Endothelial cell of umbilical vein (primary cell): ENCODE measurements around the gene CLASP2. TPM values are rescaled to one million over a fixed set of nuclear protein-coding genes. Genes with fewer than 3 reads are reported as not detected.

Source experiments
- BruUV-seq: library from RNA; stranded (reverse); fragments of 400-500 nt; replicated peaks from 2 replicates; lab custom pipeline; 2021; lab: Mats Ljungman, UMichigan
- CTCF ChIA-PET: fragments of 300-600, 350-600 bp; sonication (Branson Sonifier 250); formaldehyde crosslinking; loops from one replicate; lab custom pipeline; 2021; ENCODE audit warnings: antibody characterized with exemption, inconsistent platforms; lab: Charles Lee
- POLR2A ChIA-PET: fragments of 300-600, 350-600 bp; sonication (Branson Sonifier 250); formaldehyde crosslinking; loops from one replicate; lab custom pipeline; 2021; ENCODE audit warnings: antibody characterized with exemption, inconsistent platforms; lab: Charles Lee
- DNase-seq: peaks from one replicate; pipeline ENCODE4 v3.0.0-alpha.2; 2011; ENCODE audit warnings: low read depth, low spot score
- FAIRE-seq: peaks from 2 replicates; lab custom pipeline; 2011; peaks lifted over from hg19 to GRCh38; lab: Jason Lieb, UNC
- H2AFZ ChIP-seq: 2 replicates; pipeline ENCODE4 v1.6.0; 2012; ENCODE audit warnings: low read depth, low read length, control low read depth, inconsistent platforms
- H3K27ac ChIP-seq: 2 replicates; pipeline ENCODE4 v1.5.1; 2011; ENCODE audit warnings: low read depth, mild to moderate bottlenecking, control low read depth, low read length, moderate library complexity; ENCODE audit not compliant: insufficient read depth
- H3K27me3 ChIP-seq, 2 experiments: 2 replicates each; pipeline versions ENCODE4 v1.6.0 to v1.6.1; 2011; ENCODE audit warnings: low read length in 2 of 2, mixed read lengths in 1 of 2; ENCODE audit not compliant: control insufficient read depth in 2 of 2, insufficient read depth in 2 of 2
- H3K36me3 ChIP-seq, 2 experiments: 2 replicates in 1 of 2; 3 replicates in 1 of 2; pipeline ENCODE4 v1.5.1; 2011; ENCODE audit warnings: low read length in 2 of 2, mild to moderate bottlenecking in 1 of 2, moderate library complexity in 1 of 2; ENCODE audit not compliant: control insufficient read depth in 2 of 2, insufficient read depth in 2 of 2; ENCODE audit errors: extremely low read depth in 1 of 2
- H3K4me1 ChIP-seq: 3 replicates; pipeline ENCODE4 v1.5.1; 2011; ENCODE audit warnings: mild to moderate bottlenecking, low read length; ENCODE audit not compliant: control insufficient read depth, insufficient read depth; ENCODE audit errors: extremely low read depth
- H3K4me2 ChIP-seq: 2 replicates; pipeline ENCODE4 v1.6.1; 2011; ENCODE audit warnings: low read length, control low read depth, mixed read lengths; ENCODE audit not compliant: insufficient read depth
- H3K4me3 ChIP-seq, 3 experiments: fragments of 200-600 bp in 1 of 3; sonication (generic), shearing (Covaris generic) in 1 of 3; replicated peaks in 1 of 3; 2 replicates each; pipeline ENCODE4 v1.5.1; 2011 to 2016; ENCODE audit warnings: control low read depth in 3 of 3, low read length in 3 of 3, mild to moderate bottlenecking in 2 of 3, inconsistent platforms in 1 of 3, low read depth in 1 of 3, moderate library complexity in 1 of 3; ENCODE audit not compliant: insufficient read depth in 1 of 3
- H3K79me2 ChIP-seq: 2 replicates; pipeline ENCODE4 v1.6.0; 2012; ENCODE audit warnings: low read length, inconsistent platforms; ENCODE audit not compliant: control insufficient read depth, insufficient read depth
- H3K9ac ChIP-seq: replicated peaks from 2 replicates; pipeline ENCODE3; 2011; ENCODE audit warnings: low read length, control low read depth; ENCODE audit not compliant: insufficient read depth; ENCODE audit errors: extremely low read depth
- H3K9me1 ChIP-seq: replicated peaks from 3 replicates; pipeline ENCODE4 v1.6.0; 2011; ENCODE audit warnings: mild to moderate bottlenecking, low read length; ENCODE audit not compliant: control insufficient read depth, insufficient read depth; ENCODE audit errors: extremely low read depth
- H3K9me3 ChIP-seq: replicated peaks from 2 replicates; pipeline ENCODE4 v1.5.1; 2012; ENCODE audit warnings: low read length, inconsistent platforms; ENCODE audit not compliant: control insufficient read depth, insufficient read depth
- H4K20me1 ChIP-seq: replicated peaks from 2 replicates; pipeline ENCODE3; 2011; ENCODE audit warnings: mild to moderate bottlenecking, low read length; ENCODE audit not compliant: control insufficient read depth, insufficient read depth; ENCODE audit errors: extremely low read depth
- JUN ChIP-seq: IDR thresholded peaks from 2 replicates; pipeline ENCODE4 v1.6.1; 2011; ENCODE audit warnings: borderline replicate concordance, low read depth; ENCODE audit not compliant: insufficient read length, insufficient read depth
- MYC ChIP-seq: IDR thresholded peaks from one replicate; pipeline ENCODE4 v1.6.1; 2011; ENCODE audit warnings: mild to moderate bottlenecking, low read depth, low read length
- dilution Hi-C: fragments of 300-500 bp; cut with MboI; formaldehyde crosslinking; loops from one replicate; pipeline ENCODE4 v1.15.0; 2019; ENCODE audit warnings: low sequenced_read_pairs; ENCODE audit not compliant: extremely low pct_ligation_motif_present
- intact Hi-C: fragments of 100-400 bp; cut with micrococcal nuclease; formaldehyde crosslinking; loops from one replicate; pipeline ENCODE4 v1.10.0; 2022
- polyA plus RNA-seq, 4 experiments: library from polyadenylated mRNA; depleted of rRNA in 3 of 4; stranded (reverse) in 3 of 4; unstranded in 1 of 4; fragments of >200 nt; gene quantifications; 2 replicates each; pipeline versions ENCODE4 v1.2.1 to v1.2.3, GENCODE V29; 2011 to 2012; ENCODE audit warnings: missing spikeins in 1 of 4
- total RNA-seq: library from RNA; stranded (reverse); gene quantifications from 2 replicates; pipeline ENCODE4 v1.2.3, GENCODE V29; 2021

The CLASP2 gene
- total and polyA plus RNA-seq, 2 donors (not counting 3 experiments of a cell fraction or from before 2014, with no cell fraction given): 15.0 to 55.0 TPM

- intact Hi-C loops (no loop called here), dilution Hi-C loops (no loop called here)
- peak; percentile 27 for TF ChIP-seq JUN
- TF ChIP-seq MYC: no peak
- no peaks in the 10 kb centered on the region for H3K27me3 ChIP-seq
- H3K4me3 ChIP-seq: no peak overlapping the region
- H3K36me3 ChIP-seq: no peaks in the 10 kb centered on the region
- no peaks in the 10 kb centered on the region for H4K20me1 ChIP-seq
- H2AFZ ChIP-seq: no peak overlapping the region
- peak overlapping the region; percentile 17 for H3K4me2 ChIP-seq
- peaks cover 11% of the 10 kb centered on the region for H3K4me1 ChIP-seq
- POLR2A ChIA-PET: no interaction called here
- no peaks in the 10 kb centered on the region for H3K9me1 ChIP-seq
- FAIRE-seq (peak; percentile 50), DNase-seq (peak; percentile 73)
- no peak overlapping the region for H3K27ac ChIP-seq
- H3K9me3 ChIP-seq: no peaks in the 10 kb centered on the region
- H3K9ac ChIP-seq: no peak overlapping the region
- H3K79me2 ChIP-seq: no peaks in the 10 kb centered on the region
- BruUV-seq: no TSS peak
- CTCF ChIA-PET: interaction anchor here (0.7 to 1.5 kb wide), 3 partner anchors 53 to 86 kb away, joined by 3 to 6 read pairs (median 3); no protein-coding TSS in a partner anchor
These were observed 4.7 kb upstream of the CLASP2 start for GRCh38 chr3:33722626-33723370.

GRCh38 chr3:33722191-33722590, 4.1 kb upstream of the CLASP2 start:
- no peak for TF ChIP-seq MYC
- no peaks in the 10 kb centered on the region for H3K9me3 ChIP-seq
- FAIRE-seq (no peak), DNase-seq (no peak)
- H3K27me3 ChIP-seq: no peaks in the 10 kb centered on the region
- no peak overlapping the region for H3K9ac ChIP-seq
- H4K20me1 ChIP-seq: no peaks in the 10 kb centered on the region
- H3K4me1 ChIP-seq: peaks cover 11% of the 10 kb centered on the region
- BruUV-seq: no TSS peak
- dilution Hi-C loops: no loop called here
- intact Hi-C loops: no loop called here
- peak overlapping the region; percentile 17 for H3K4me2 ChIP-seq
- peaks cover under 1% of the 10 kb centered on the region for H3K79me2 ChIP-seq
- H3K36me3 ChIP-seq: no peaks in the 10 kb centered on the region
- no peak overlapping the region for H2AFZ ChIP-seq
- no peak overlapping the region for H3K27ac ChIP-seq
- ChIA-PET CTCF (interaction anchor here (0.7 to 1.5 kb wide), 3 partner anchors 54 to 86 kb away, joined by 3 to 6 read pairs (median 3); no protein-coding TSS in a partner anchor), POLR2A (no interaction called here)
- H3K4me3 ChIP-seq: no peak overlapping the region
- H3K9me1 ChIP-seq: no peaks in the 10 kb centered on the region
